UCSD-AML1 (cell line): ENCODE measurements around the gene PDZD7.

Source experiments
- DNase-seq: peaks from one replicate; lab custom pipeline; 2025; ENCODE audit not compliant: unreplicated experiment; lab: John Stamatoyannopoulos, UW

The PDZD7 gene

GRCh38 chr10:101031128-101031795 is at the start of gene PDZD7, which contains the start of gene SFXN3:
TSS of gene PDZD7 (minus strand) at chr10:101031129. CDS start at chr10:101030219, 910 bp downstream.
TSS of gene SFXN3 (plus strand) at chr10:101031234. CDS start at chr10:101034695, 3,461 bp downstream.
- DNase-seq, result peak; percentile 91

GRCh38 chr10:101079874-101080273 is 48.9 kb upstream of the PDZD7 start:
- no peak for DNase-seq

- no peak for DNase-seq
Measured at GRCh38 chr10:101076630-101077029, 45.7 kb upstream of the PDZD7 start.

GRCh38 chr10:101075775-101076174 is 44.8 kb upstream of the PDZD7 start:
- DNase-seq, result no peak

- no peak for DNase-seq
Measured at GRCh38 chr10:101073631-101074030, 42.7 kb upstream of the PDZD7 start.

- DNase-seq, result no peak
Measured at GRCh38 chr10:101072923-101073322, 42.0 kb upstream of the PDZD7 start.

- DNase-seq, result no peak
Measured at GRCh38 chr10:101071885-101072433, 41.0 kb upstream of the PDZD7 start.

- DNase-seq, result peak; percentile 57
Measured at GRCh38 chr10:101071267-101071884, 40.4 kb upstream of the PDZD7 start.

GRCh38 chr10:101070098-101070497 is 39.2 kb upstream of the PDZD7 start:
- no peak for DNase-seq

GRCh38 chr10:101069441-101069840 is 38.5 kb upstream of the PDZD7 start:
- no peak for DNase-seq

GRCh38 chr10:101067356-101068083 is 36.6 kb upstream of the PDZD7 start:
- DNase-seq, result peak; percentile 78

GRCh38 chr10:101066896-101067355 is 36.0 kb upstream of the PDZD7 start:
- no peak for DNase-seq

GRCh38 chr10:101066146-101066895 is 35.4 kb upstream of the PDZD7 start:
- peak; percentile 74 for DNase-seq

GRCh38 chr10:101065481-101066145 is 34.7 kb upstream of the PDZD7 start:
- DNase-seq, result no peak

- DNase-seq, result no peak
Measured at GRCh38 chr10:101064415-101065030, 33.6 kb upstream of the PDZD7 start.

GRCh38 chr10:101063548-101064414 is 32.9 kb upstream of the PDZD7 start:
- DNase-seq, result peak; percentile 77

GRCh38 chr10:101063050-101063525 is 32.2 kb upstream of the PDZD7 start:
- peak; percentile 58 for DNase-seq

GRCh38 chr10:101062232-101063049 is 31.5 kb upstream of the PDZD7 start:
- DNase-seq, result peak; percentile 76
